HG02623 (cell line): Measurements from ENCODE around the gene PEX6.
"Not testable (repeated sequence)": the region's sequence is repeated elsewhere in the genome, so short reads cannot be mapped to it uniquely, and the experiment has no call there.

Experiments
- ATAC-seq: cut with Tn5 transposase; IDR thresholded peaks from one replicate; pipeline ENCODE4 v1.9.1; 2021; ENCODE audit warnings: moderate library complexity; ENCODE audit not compliant: unreplicated experiment

Gene PEX6

GRCh38 chr6:42966571-42966970, 12.4 kb downstream of the PEX6 start:
- no peak for ATAC-seq

- no peak for ATAC-seq
Observed at GRCh38 chr6:42963855-42964605, 15.0 kb downstream of the PEX6 start.

- no peak for ATAC-seq
Observed at GRCh38 chr6:42963179-42963854, 15.7 kb downstream of the PEX6 start.

- ATAC-seq: no peak
Observed at GRCh38 chr6:42962502-42963178, 16.3 kb downstream of the PEX6 start.

- ATAC-seq: no peak
Observed at GRCh38 chr6:42962096-42962495, 16.9 kb downstream of the PEX6 start.

- ATAC-seq: no peak
Observed at GRCh38 chr6:42961020-42961470, 17.9 kb downstream of the PEX6 start.

- no peak for ATAC-seq
Observed at GRCh38 chr6:42960243-42961019, 18.6 kb downstream of the PEX6 start, which contains the start of gene GNMT. TSS of gene GNMT (plus strand) at chr6:42960754. CDS start at chr6:42960768, 14 bp downstream.

- ATAC-seq: no peak
Observed at GRCh38 chr6:42959917-42960242, 19.1 kb downstream of the PEX6 start.

- ATAC-seq: no peak
Observed at GRCh38 chr6:42958125-42958524, 20.9 kb downstream of the PEX6 start.

GRCh38 chr6:42954405-42954804, 24.6 kb downstream of the PEX6 start:
- ATAC-seq: not testable (repeated sequence)

- ATAC-seq: no peak
Observed at GRCh38 chr6:42952389-42952788, 26.6 kb downstream of the PEX6 start.

GRCh38 chr6:42947950-42948349, 31.0 kb downstream of the PEX6 start:
- ATAC-seq: no peak

GRCh38 chr6:42942444-42942843, 36.5 kb downstream of the PEX6 start:
- no peak for ATAC-seq

GRCh38 chr6:42941356-42941755, 37.6 kb downstream of the PEX6 start:
- not testable (repeated sequence) for ATAC-seq

GRCh38 chr6:42940493-42941045, 38.4 kb downstream of the PEX6 start:
- no peak for ATAC-seq

GRCh38 chr6:42939810-42940167, 39.2 kb downstream of the PEX6 start:
- ATAC-seq: no peak

GRCh38 chr6:42938987-42939809, 39.8 kb downstream of the PEX6 start:
- ATAC-seq: no peak

GRCh38 chr6:42938428-42938796, 40.6 kb downstream of the PEX6 start:
- ATAC-seq: no peak

- no peak for ATAC-seq
Observed at GRCh38 chr6:42937548-42938427, 41.2 kb downstream of the PEX6 start.
